Effector CD4-positive, alpha-beta T cell (primary cell): ENCODE results near the gene TMEM181.
"Not testable (repeated sequence)": the region's sequence is repeated elsewhere in the genome, so short reads cannot be mapped to it uniquely, and the experiment has no call there.

ENCODE experiments used
- DNase-seq: peaks from one replicate; pipeline ENCODE4 v3.0.0-alpha.2; 2020

The TMEM181 gene

GRCh38 chr6:158663625-158664165 lies 103.8 kb downstream of the TMEM181 start:
- no peak for DNase-seq

GRCh38 chr6:158665332-158665731 lies 105.4 kb downstream of the TMEM181 start:
- no peak for DNase-seq

DNA sequence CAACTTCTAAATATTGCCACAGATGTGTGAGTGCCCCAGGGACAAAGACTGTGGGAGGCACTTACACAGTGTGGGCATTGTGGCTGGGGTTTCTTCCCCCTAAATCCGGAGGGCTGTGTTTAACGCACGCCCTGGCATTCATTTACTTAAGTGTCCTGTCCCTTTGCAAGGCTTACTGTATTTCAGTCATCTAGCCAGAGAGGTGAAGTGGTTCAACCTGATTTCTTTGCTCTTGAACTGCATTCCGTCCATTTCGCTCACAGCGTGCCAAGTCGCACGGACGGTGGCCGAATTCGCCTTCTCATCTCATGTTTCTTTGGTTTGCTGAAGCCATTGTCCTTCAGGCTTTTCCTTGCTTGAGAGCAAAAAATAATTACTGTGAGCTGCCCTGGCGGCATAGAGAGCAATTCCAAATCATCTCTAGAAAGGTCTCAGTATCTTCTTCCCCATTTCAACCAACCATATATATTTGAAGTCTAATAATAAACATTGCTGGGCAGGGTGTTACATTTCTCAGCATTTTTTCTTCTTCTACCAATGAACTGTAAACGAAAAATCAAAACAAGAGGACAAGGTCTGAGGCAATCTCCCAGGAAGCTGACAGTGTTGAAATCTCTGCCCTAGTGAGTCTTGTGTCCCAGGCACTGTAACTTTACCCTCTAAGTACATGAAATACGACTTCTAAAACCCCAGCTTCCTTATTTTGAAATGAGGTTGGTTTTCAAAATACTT lies 106.9 kb downstream of the TMEM181 start:
- no peak for DNase-seq

DNA sequence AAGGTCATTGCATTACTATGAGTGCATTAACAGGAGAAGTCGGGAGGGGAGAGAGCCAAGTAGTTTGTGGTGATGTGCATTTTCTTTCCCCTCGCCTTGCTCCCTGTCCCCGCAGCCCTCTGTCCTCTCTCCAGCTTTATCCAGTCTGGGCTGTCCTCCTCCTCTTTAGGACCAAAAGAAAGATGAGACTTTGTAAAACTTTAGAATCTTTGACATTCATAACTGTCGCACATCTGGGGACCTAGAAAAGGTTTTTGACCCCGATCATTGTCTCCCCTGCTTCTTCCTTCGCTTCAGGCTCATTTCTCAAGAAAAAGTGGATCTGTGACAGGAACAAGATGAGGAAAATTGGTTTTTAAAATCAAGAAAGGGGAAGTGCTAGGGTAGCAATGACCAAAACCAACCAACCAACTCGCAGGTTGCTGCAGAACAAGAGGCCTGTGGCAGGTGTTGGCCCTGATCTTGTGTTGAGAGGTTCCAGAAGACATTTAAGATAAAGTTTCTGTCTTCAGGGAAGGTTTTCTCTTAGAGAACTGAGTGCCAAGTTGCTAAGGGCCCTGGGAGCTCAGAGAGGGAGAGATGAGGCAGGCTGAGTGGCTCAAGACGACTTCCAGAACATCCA lies 107.6 kb downstream of the TMEM181 start:
- no peak for DNase-seq

DNA sequence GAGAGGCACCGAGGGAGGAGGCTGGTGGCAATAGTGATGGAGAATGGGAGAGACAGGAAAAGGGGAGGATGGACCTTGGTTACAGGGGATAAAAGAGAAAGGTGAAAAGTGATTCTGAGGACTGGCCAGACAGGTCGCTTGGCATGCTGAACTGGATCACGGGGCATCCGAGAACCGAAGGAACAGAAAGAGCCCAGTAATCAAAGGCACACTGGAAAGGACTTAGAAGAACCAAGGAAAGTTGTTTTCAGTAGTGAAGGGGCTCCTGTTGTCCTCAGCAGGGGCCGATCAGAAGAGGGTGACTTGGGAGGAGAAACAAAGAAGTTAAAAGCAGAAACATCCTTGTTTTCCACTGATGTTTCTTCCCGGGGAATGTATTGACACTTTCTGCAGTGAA lies 108.8 kb downstream of the TMEM181 start:
- DNase-seq = no peak

DNA sequence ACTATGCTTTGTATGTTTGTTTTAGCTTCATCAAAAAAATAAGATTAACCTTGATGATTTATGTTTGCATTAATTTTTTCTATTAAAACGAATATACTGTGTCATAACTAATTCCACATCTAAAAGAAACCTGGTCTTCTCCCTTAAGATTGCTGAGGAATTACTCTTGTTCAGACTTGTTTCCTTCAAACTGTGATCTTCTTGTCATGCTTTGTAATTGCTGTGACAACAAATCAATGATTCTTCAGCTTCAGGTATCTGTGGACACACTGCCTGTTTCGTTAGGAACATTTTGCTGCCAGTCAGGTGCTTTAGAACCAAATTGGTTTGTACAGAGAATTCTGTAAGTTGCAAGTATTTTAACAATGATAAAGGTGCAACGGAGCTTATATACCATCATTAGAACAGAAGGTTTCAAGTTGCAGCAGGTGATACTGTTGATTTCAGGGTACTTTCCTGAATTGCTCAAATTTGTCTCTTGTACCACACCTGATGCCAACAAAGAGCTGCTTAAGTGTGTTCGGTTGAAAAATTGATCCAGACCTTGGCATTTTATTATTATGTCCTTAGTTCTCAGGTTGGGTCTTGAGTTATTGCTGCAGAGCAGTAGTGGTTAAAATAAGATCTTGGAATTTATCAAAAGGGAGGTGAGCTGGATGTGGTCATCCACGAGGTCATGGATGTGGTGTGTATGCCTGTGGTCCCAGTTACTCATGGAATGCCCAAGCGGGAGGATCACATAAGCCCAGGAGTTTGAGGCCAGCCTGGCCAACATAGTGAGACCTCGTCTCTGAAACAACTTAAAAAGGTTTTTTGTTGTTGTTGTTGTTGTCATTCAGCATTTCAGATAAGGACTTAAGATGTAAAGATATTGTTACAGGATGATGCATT lies 109.5 kb downstream of the TMEM181 start:
- no peak for DNase-seq

GRCh38 chr6:158672119-158672518 lies 112.2 kb downstream of the TMEM181 start:
- not testable (repeated sequence) for DNase-seq

DNA sequence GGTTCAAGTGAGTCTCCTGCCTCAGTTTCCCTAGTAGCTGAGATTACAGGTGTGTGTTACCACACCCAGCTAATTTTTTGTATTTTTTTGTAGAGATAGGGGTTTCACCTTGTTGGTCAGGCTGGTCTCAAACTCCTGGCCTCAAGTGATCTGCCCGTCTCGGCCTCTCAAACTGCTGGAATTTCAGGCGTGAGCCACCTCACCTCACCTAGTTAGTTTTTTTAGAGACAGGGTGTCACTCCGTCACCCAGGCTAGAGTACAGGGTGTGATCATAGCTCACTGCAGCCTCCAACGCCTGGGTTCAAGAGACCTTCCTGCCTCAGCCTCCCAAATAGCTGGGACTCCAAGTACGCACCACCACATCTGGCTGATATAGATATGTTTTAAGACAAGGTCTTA lies 112.8 kb downstream of the TMEM181 start:
- no peak for DNase-seq

- DNase-seq = no peak
These were observed 114.6 kb downstream of the TMEM181 start for GRCh38 chr6:158674342-158675131.

DNA sequence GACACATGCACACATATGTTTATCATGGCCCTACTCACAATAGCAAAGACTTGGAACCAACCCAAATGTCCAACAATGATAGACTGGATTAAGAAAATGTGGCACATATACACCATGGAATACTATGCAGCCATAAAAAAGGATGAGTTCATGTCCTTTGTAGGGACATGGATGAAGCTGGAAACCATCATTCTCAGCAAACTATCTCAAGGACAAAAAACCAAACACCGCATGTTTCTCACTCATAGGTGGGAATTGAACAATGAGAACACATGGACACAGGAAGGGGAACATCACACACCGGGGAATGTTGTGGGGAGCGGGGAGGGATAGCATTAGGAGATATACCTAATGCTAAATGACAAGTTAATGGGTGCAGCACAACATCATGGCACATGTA lies 117.2 kb downstream of the TMEM181 start:
- DNase-seq = not testable (repeated sequence)

GRCh38 chr6:158677906-158678578 lies 118.2 kb downstream of the TMEM181 start:
- no peak for DNase-seq

DNA sequence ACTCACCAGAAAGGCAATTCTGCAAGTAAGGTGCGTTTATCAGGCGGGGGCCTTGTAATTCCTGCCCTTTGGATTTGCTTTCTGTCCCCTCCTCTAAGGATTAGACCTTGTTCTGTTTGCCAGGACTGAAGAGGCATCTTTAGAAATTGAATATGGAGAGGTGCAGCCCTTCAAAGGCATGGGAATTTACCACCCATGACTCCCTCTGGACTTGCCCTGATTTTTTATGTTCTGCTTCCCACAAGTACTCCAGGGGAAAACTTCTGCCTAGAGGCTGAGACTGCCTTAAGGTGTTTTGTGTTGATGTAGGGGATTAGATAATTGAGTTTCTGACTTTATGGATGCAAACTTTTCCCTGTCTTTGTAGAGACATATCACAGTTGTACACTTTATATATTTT lies 120.1 kb downstream of the TMEM181 start:
- DNase-seq = no peak

DNA sequence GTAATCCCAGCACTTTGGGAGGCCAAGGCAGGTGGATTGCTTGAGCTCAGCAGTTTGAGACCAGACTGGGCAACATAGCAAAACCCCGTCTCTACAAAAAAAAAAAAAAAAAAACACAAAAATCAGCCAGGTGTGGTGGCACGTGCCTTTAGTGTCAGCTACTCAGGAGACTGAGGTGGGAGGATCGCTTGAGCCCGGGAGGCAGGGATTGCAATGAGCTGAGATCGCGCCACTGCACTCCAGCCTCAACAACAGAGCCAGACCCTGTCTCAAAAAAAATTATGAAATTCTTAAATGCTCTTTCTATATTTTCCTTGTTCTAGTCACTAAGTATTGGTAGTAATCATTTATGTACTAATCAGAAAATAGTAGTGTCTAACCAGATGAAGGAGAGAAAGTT lies 120.6 kb downstream of the TMEM181 start:
- no peak for DNase-seq

GRCh38 chr6:158684311-158684710 lies 124.4 kb downstream of the TMEM181 start:
- DNase-seq = no peak

DNA sequence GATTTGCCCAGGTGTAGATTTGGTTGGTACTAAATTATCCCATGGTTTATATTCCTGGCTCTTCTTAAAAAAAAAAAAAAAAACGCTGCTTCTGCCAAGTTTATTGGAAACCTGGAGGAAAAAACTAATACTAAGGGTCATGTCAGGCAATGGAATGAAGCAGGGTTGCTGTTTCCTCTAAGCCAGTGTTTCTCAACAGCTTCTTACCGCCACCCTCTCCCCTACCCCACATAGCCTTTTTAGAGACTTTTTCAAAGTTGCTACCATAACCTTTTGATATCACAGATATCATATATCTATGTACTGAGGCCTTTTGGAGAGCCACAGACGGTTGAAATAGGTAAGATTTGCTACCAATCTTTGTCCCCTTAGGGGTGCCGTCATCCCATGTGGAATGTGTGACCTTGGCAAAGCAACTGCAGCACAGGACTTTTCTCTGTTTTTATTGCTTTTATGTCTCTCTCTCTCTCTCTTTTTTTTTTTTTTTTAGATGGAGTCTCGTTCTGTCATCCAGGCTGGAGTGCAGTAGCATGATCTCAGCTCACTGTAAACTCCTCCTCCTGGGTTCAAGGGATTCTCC lies 124.9 kb downstream of the TMEM181 start:
- no peak for DNase-seq
